Epidermal melanocyte (primary cell): ENCODE data around the gene GGA3.
A peak's percentile ranks its signal among the peaks of the same experiment; 100 is the strongest.

Experiments used
- DNase-seq: peaks from one replicate; pipeline ENCODE4 v3.0.0; 2011; ENCODE audit warnings: low spot score; ENCODE audit not compliant: insufficient read length

The GGA3 gene

DNA sequence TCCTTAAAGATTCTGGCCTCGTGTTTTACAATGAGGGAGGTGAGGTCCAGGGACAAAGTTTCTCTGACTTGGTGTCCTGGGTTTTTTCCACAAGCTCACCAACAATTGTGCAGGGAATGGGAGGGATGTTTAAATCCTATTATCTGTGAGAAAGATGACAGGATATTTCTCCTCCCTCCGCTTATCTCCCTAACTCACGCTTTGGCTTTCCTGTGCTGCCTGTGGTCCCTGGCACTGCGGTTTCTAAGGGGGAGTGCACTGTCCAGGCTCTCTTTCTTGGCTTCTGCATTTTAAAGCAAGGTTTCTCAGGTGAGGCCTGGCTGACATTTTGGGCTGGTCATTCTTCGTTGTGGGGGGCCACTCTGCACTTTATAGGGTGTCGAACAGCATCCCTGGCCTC is 16.4 kb downstream of the GGA3 start:
- no peak for DNase-seq

DNA sequence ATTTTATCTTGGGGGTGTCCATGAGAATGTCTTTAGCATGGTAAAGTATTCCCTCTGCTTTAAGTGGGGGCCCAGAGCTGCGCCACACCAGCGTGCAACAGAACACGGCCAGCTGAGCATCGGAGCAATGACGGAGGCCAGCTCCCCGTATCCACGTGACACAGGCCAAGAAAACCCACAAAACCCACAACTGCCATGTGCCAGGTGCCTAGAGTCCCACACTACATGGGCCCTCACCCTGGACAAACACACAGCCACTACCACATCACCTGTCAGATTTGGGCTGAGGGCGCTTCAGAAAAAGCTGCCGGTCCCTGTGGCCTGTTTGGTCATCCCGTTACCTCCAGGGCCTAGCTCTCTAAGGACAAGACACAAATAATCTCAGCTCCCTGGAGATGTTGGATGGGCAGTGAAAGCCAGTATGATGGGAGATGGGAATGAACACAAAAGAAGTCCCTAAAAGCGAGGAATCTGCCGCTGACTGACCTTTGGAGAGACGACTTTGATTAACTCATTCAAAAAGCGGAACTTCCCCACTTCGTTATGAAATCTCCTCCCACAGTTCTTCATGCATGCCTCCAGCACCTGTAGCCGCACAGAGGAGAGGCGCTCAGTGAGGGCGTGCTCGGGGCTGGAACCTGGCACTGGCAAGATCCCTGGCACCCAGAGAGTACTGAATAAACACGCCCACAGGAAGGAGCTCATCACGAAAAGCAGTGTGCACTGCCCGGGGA is 17.1 kb downstream of the GGA3 start:
- no peak for DNase-seq

GRCh38 chr17:75242461-75243042 is 18.9 kb downstream of the GGA3 start:
- no peak for DNase-seq

DNA sequence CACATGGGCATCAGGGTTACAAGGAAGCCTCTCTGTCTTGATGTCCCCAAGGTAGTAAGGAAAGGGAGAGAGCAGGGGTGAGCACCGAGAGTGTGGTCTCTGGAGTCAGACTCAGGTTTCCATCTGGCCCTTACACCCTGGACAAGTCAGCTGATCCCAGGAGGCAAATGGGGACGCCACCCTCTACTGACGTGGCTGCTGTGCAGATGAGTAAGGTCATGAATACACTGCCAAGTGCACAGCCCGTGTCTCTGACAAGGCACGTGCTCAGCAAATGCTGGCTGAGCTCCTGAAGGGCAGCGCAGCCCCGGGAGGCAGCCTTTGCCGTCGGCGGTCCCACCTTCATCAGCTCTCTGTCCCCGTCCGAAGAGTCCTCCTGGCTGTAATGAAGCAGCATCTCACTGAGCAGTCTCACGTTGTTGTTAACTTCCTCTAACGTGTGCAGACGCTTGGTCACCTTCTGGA is 19.4 kb downstream of the GGA3 start:
- DNase-seq: no peak

DNA sequence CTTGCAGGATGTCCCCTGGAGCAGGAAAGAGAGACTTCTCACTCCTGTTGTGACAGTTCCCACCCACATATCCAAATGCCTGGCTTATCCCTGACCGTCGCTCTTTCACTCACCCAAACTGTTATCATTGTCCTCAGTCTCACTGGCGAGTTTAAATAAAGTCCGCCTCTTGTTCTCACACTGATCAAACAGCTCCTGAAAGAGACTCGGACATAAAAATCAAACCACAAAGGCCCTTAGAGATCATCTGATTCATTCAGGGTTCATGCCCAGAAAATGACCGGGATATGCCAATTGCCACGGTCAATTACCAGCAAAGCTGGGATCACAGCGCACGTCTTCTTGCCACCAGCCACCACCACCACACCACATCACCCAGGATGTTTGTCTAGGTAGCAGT is 19.9 kb downstream of the GGA3 start:
- DNase-seq: peak; percentile 56

DNA sequence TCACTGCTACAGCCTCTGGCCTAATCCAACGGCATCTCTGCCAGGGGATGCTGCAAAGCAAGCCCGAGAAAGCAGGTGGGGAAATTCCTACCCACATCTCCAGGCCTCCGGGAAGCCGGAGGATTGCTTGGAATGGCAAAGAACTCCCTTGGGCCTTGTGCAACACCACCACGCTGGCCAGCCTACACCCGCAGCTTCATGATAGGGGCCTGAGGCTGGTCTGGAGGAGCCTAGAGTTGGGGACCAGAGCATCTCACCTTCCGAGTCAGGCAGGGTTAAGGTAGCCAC is 20.3 kb downstream of the GGA3 start:
- no peak for DNase-seq

DNA sequence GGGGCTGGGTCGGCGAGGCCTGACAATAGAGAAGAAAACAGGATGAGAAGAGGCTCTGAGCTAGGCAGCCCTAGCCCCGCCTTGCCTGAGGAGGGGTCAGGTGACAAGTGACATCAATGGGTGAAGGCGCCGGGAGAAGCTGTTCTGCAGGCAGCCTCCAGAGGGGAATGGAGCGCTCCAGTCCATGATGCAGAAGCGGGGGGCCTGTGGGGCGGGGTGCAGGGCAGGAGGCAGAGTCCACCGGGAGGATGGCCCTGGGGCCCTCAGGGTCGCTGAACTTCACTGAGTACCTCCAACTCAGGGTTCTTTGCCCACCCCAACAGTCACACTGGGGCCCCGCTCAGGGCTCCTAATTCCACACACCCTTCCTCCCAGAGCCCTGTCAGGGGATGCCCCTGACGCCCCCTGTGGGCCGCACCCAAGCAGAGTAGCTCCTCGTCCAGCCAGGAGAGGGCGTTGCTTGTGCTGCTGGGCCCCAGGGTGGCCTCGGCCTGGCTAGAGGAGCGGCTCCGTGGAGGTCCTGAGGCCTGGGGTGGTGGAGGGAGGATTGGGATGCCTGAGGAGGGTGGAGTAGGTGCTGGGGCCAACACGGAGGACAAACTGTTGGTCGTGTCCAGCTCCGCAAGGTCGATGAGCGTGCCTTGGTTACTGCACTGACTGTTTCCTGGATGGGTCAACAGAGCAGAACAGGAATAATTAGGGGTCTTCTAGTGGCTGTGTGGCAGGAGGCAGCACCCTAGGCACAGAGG is 20.8 kb downstream of the GGA3 start:
- no peak for DNase-seq

DNA sequence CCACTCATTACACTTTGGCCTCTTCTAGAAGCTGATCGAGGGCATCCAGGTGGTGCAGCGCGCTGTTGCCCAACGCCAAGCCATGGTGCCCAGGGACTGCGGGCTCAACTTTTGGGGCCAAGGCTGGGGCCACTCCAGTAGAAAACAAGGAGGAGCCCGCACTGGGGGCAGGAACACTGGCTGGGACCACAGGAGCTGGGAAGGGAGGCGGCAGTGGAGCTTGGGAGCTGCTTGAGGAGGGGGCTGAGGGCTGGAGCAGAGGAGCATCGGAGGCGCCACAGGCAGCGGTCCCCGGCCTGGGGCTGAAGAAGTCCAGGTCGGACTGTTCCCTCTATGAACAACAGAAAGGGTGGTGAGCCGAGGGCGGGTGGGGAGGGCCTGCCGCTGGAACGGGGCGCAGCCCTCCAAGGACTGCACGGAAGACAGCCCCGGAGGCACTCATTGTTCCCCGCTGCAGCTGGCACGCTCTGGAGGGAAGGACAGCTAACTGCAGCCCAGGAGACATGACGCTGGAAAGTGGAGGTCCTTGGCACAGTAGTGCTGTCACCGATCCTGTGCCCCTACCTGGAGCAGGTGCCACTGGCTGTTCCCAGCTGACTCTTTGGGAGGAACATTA is 21.5 kb downstream of the GGA3 start:
- no peak for DNase-seq

DNA sequence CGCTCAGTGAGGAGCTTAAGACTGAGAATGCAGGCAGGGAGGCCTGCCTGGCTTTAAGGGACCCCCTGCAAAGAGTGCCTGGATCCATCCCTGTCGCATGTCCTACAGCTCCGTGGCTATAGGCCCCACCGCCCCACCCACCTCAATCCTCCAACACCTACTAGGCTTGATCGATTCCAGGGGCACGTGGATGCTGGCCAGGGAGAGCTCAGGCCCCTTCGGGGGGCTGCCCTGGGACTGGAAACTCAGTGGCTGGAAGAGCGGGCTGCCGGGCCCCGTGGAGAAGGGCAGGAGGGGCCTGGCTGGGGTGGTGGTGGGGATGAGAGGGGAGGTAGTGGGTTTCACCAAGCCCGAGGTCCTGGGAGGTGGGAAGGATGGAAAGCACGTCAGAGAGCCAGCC is 22.2 kb downstream of the GGA3 start:
- no peak for DNase-seq

DNA sequence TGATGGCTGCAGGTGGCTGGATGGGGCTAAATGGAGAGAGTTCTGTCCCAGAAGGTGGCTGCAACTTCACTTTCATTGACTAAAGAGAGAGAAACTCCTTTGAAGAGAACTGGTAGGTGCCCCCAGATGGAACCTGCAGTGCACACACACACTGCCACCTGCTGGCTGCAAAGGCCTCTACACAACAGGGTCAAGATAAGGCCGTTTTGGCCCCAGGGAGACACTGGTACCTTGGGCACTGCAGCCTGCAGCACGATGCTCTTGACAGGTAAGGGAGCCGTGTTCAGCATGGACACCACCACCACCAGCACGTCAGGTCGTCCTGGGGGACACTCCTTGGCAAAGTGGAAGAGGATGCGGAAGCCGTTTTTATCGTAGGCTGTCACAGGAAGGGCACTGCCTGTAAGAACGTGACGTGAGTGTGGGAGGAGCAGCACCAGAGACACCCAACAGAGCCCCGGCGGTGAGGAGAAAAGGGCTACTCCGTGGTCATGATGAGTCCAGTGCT is 22.7 kb downstream of the GGA3 start:
- peak; percentile 63 for DNase-seq

GRCh38 chr17:75238020-75238580 is 23.3 kb downstream of the GGA3 start:
- no peak for DNase-seq

GRCh38 chr17:75237100-75238014 is 24.0 kb downstream of the GGA3 start:
- DNase-seq: no peak

DNA sequence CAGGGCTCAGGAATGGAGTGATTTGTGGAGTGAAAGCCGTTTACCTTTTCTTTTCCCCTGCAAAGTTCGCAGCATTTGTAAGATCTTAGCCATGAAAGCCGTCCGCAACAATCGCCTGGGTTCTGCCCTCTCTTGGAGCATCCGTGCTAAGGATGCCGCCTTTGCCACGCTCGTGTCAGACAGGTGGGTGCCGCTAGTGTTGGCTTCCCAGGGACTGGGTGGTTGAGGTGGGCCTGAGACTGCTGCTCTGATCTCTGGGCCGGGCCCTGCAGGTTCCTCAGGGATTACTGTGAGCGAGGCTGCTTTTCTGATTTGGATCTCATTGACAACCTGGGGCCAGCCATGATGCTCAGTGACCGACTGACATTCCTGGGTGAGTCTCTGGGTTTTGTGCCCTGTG is 28.6 kb downstream of the GGA3 start:
- no peak for DNase-seq

GRCh38 chr17:75231741-75232464 is 29.5 kb downstream of the GGA3 start:
- DNase-seq: no peak

- DNase-seq: no peak
Observed at GRCh38 chr17:75231071-75231470, 30.3 kb downstream of the GGA3 start.

- DNase-seq: no peak
Observed at GRCh38 chr17:75228847-75229246, 32.6 kb downstream of the GGA3 start.

- no peak for DNase-seq
Observed at GRCh38 chr17:75228305-75228704, 33.1 kb downstream of the GGA3 start.

DNA sequence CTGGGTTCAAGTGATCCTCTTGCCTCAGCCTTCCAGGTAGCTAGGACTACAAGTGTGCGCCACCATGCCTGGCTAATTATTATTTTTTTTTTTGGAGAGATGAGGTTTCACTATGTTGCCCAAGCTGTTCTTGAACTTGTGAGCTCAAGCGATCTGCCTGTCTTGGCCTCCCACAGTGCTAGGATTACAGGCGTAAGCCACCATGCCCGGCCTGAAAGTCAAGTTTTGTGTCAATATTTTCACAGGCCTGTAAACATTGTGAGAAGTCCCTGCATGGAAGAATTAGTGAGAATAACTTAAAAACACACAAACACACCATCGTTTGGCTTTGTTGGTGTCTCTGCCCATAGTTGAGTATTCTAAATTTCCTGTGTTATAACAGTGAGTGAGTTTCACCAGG is 33.7 kb downstream of the GGA3 start:
- DNase-seq: no peak

DNA sequence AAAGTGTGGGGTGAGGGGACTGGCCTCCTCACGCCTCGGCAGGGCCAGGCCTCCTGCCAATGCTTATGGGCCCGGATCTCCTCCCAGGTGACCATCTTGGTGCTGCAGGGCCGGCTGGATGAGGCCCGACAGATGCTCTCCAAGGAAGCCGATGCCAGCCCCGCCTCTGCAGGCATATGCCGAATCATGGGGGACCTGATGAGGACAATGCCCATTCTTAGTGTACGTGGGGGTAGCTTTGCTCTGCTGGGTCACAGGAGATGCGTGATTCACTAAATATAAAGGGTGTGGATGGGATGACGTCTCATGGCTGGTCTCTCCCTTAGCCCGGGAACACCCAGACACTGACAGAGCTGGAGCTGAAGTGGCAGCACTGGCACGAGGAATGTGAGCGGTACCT is 36.4 kb downstream of the GGA3 start:
- DNase-seq: no peak

DNA sequence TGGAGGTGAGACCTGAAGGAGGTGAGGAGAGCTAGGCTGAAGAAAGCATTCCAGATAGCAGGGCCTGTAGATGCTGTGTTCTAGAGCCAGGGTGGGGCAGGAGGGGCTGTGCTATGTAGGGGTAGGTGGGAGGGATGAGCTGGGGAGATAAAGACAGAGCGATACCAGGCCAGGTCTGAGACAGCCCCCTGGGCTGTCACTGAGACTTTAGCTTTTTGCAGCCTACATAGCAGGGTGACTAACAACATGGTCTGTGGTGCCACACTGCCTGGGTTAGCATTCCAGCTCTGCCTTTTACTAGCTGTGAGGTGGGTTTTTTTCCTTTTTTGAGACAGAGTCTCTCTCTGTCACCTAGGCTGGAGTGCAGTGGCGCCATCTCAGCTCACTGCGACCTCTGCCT is 41.6 kb downstream of the GGA3 start:
- no peak for DNase-seq
